Gastrocnemius medialis (tissue), 4 donors: Measurements from ENCODE around the gene RITA1.

Experiments used
- CTCF ChIP-seq, 5 experiments: fragments of 450-650 bp in 3 of 5; fragments of 200-600 bp in 2 of 5; sonication (generic) in 2 of 5; IDR thresholded peaks in 4 of 5; conservative IDR thresholded peaks in 1 of 5; 1 replicate in 4 of 5; 2 replicates in 1 of 5; pipeline ENCODE4 v1.5.1; 2016 to 2019; ENCODE audit warnings: antibody characterized with exemption in 5 of 5, mild to moderate bottlenecking in 3 of 5, moderate library complexity in 3 of 5
- POLR2A ChIP-seq, 2 donors: fragments of 450-650 bp; IDR thresholded peaks; one replicate each; pipeline ENCODE4 v1.6.1; 2017; ENCODE audit warnings: antibody characterized with exemption in 2 of 2, mild to moderate bottlenecking in 2 of 2, moderate library complexity in 2 of 2

GRCh38 chr12:113180333-113180732 lies 5.2 kb upstream of the RITA1 start:
- TF ChIP-seq CTCF (IDR thresholded peaks at IDR 0.05 in 4 of 5, conservative IDR thresholded peaks at IDR 0.05 in 1 of 5) (no peak), POLR2A (IDR thresholded peaks at IDR 0.05) (no peak)
